Esophagus squamous epithelium (tissue), 5 donors: ENCODE measurements around the gene ZFP36L1. TPM values are rescaled to one million over a fixed set of nuclear protein-coding genes. Genes with fewer than 3 reads are reported as not detected.

ENCODE experiments used
- DNase-seq: peaks from one replicate; lab custom pipeline; 2025; lab: John Stamatoyannopoulos, UW
- H3K27ac ChIP-seq, 4 donors: fragments of 200-600 bp; sonication (generic); one replicate each; pipeline ENCODE4 v1.5.1; 2016 to 2019; ENCODE audit warnings: mild to moderate bottlenecking in 1 of 4
- H3K27me3 ChIP-seq, 4 donors: fragments of 200-600 bp; sonication (generic); 1 replicate in 3 of 4; 2 replicates in 1 of 4; pipeline versions ENCODE4 v1.5.1 to v1.6.0; 2017 to 2021; ENCODE audit warnings: antibody characterized with exemption in 1 of 4
- H3K36me3 ChIP-seq, 3 donors: fragments of 200-600 bp; sonication (generic); one replicate each; pipeline ENCODE4 v1.5.1; 2016 to 2019
- H3K4me1 ChIP-seq, 3 donors: fragments of 200-600 bp; sonication (generic); one replicate each; pipeline ENCODE4 v1.5.1; 2017 to 2019
- H3K4me3 ChIP-seq, 4 donors: fragments of 200-600 bp; sonication (generic); 1 replicate in 3 of 4; 2 replicates in 1 of 4; pipeline ENCODE4 v1.5.1; 2016 to 2019; ENCODE audit warnings: mild to moderate bottlenecking in 2 of 4, moderate library complexity in 1 of 4
- H3K9me3 ChIP-seq, 3 donors: fragments of 200-600 bp; sonication (generic); one replicate each; pipeline ENCODE4 v1.5.1; 2016 to 2019
- CTCF ChIP-seq, 6 experiments: fragments of 450-650 bp in 4 of 6; fragments of 200-600 bp in 2 of 6; sonication (generic) in 2 of 6; IDR thresholded peaks; one replicate each; pipeline ENCODE4 v1.5.1; 2016 to 2019; ENCODE audit warnings: antibody characterized with exemption in 6 of 6, mild to moderate bottlenecking in 4 of 6, moderate library complexity in 4 of 6
- POLR2A ChIP-seq, 4 donors: fragments of 450-650 bp; IDR thresholded peaks; one replicate each; pipeline ENCODE4 v1.6.1; 2017; ENCODE audit warnings: antibody characterized with exemption in 4 of 4, mild to moderate bottlenecking in 4 of 4, moderate library complexity in 3 of 4
- WGBS, 2 donors: methylation state at CpG; one replicate each; pipeline ENCODE4 v1.1.5; 2018; 5-methylcytosine and 5-hydroxymethylcytosine counted together
- intact Hi-C: fragments of 100-400 bp; cut with DNase I; formaldehyde crosslinking; loops from one replicate; pipeline ENCODE4 v1.15.0; 2022
- total RNA-seq, 4 donors: library from RNA; depleted of rRNA; stranded (reverse); fragments of >200 nt; gene quantifications; one replicate each; pipeline ENCODE4 v1.1.0, GENCODE V29; 2016
- donor health status: DM: yes; HTN: yes; CAD: no.

Gene ZFP36L1
- total RNA-seq, 4 donors from 2014 or later: 75.4 to 364 (median 152) TPM

- Histone ChIP-seq H3K9me3 (no peaks in the 10 kb centered on the region), H3K36me3 (no peaks in the 10 kb centered on the region), H3K27me3 (no peaks in the 10 kb centered on the region), H3K4me3 (no peak overlapping the region), H3K4me1 (peaks cover 57 to 100% (median 62%) of the 10 kb centered on the region in 3 donors), H3K27ac (peak overlapping the region; percentile 15 to 99 (median 64))
- TF ChIP-seq CTCF (IDR thresholded peaks at IDR 0.05): no peak
- TF ChIP-seq POLR2A (IDR thresholded peaks at IDR 0.05): no peak
- WGBS, 2 donors: 67% methylated on average over 1 of the region's 3 CpGs; no CpG with 5 or more reads in 1 of the 2 donors
- DNase-seq: no peak
- intact Hi-C loops: loop anchor here (10.0 kb wide), 1 partner anchor 563 kb away; no protein-coding TSS in a partner anchor
These were observed 24.8 kb upstream of the ZFP36L1 start for GRCh38 chr14:68817506-68818212.

GRCh38 chr14:68816943-68817430 is 24.1 kb upstream of the ZFP36L1 start:
- DNase-seq: no peak
- WGBS, 2 donors: 28 to 40% methylated on average over 12 to 13 of the region's 13 CpGs
- TF ChIP-seq CTCF (IDR thresholded peaks at IDR 0.05): peak in 1 of 6 experiments; percentile 16
- TF ChIP-seq POLR2A (IDR thresholded peaks at IDR 0.05): no peak
- H3K9me3 ChIP-seq: no peaks in the 10 kb centered on the region
- H3K4me1 ChIP-seq: peaks cover 53 to 98% (median 55%) of the 10 kb centered on the region in 3 donors
- no peaks in the 10 kb centered on the region for H3K36me3 ChIP-seq
- peak overlapping the region; percentile 93 to 99 (median 97) for H3K27ac ChIP-seq
- no peaks in the 10 kb centered on the region for H3K27me3 ChIP-seq
- peak overlapping the region; percentile 40 to 77 (median 53) for H3K4me3 ChIP-seq
- intact Hi-C loops: loop anchor here (10.0 kb wide), 1 partner anchor 562 kb away; no protein-coding TSS in a partner anchor

- peak; percentile 51 for DNase-seq
- intact Hi-C loops: loop anchor here (10.0 kb wide), 1 partner anchor 562 kb away; no protein-coding TSS in a partner anchor
These were observed 23.5 kb upstream of the ZFP36L1 start for GRCh38 chr14:68816183-68816942.

DNA sequence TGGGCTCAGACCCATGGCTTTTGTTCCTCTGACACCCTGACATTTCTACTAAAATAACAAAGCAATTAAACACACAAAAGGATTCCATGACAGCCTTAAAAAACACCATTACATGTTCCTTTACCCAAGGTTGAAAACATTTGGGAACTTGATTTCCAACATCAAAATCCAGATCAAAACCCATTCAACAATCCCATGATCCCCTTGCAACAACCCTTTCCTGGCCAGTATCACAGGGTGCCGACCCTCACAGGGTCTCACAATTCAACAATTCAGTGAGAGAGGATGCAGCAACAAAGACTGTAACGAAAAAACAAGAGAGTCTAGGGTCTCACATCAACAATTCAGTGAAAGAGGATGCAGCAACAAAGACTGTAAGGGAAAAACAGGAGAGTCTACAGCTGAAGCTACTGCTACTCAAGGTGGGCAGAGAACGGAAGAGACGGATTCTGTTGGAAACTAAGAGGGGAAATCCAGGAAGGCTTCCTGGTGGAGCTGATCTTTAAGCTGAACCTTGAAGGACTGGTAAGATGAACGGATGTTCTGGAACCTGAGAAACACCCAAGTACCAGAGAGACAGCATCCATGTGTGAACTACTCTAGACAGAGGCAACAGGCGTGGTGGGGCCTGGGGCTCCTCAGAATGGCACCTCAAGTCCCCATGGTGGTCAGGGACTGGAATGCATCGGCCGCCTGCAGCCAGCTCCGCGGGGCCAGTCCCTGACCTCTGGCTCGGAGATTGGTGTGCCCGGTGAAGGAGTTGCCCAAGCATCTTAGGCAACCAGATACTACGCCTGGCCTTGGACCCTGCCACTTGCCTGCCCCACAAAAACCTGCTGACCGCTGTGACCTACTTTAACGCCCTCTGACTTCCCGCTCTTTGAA is 22.7 kb upstream of the ZFP36L1 start:
- peak overlapping the region; percentile 93 to 99 (median 97) for H3K27ac ChIP-seq
- H3K4me1 ChIP-seq: peaks cover 48 to 93% (median 53%) of the 10 kb centered on the region in 3 donors
- no peak for DNase-seq
- H3K36me3 ChIP-seq: no peaks in the 10 kb centered on the region
- peak overlapping the region; percentile 40 to 77 (median 53) for H3K4me3 ChIP-seq
- WGBS, 2 donors: 72 to 81% methylated on average over 13 of the region's 16 CpGs
- no peaks in the 10 kb centered on the region for H3K9me3 ChIP-seq
- H3K27me3 ChIP-seq: no peaks in the 10 kb centered on the region
- intact Hi-C loops: loop anchor here (10.0 kb wide), 1 partner anchor 561 kb away; no protein-coding TSS in a partner anchor
- TF ChIP-seq CTCF (IDR thresholded peaks at IDR 0.05): no peak
- no peak for TF ChIP-seq POLR2A (IDR thresholded peaks at IDR 0.05)

More at GRCh38 chr14:68816183-68816942, 23.5 kb upstream of the ZFP36L1 start:
- Histone ChIP-seq H3K9me3 (no peaks in the 10 kb centered on the region), H3K4me1 (peaks cover 47 to 93% (median 55%) of the 10 kb centered on the region in 3 donors), H3K4me3 (peak overlapping the region; percentile 40 to 77 (median 53)), H3K27ac (peak overlapping the region; percentile 93 to 99 (median 97)), H3K27me3 (no peaks in the 10 kb centered on the region), H3K36me3 (no peaks in the 10 kb centered on the region)
- TF ChIP-seq POLR2A (IDR thresholded peaks at IDR 0.05) (peak in 2 of 4 donors; percentile 32 to 78), CTCF (IDR thresholded peaks at IDR 0.05) (peak; percentile 94 to 99 (median 97))
- WGBS, 2 donors: 3 to 5% methylated on average over 4 to 6 of the region's 82 CpGs
